Measurements from ENCODE around the gene PRDM16.

The PRDM16 gene

DNA sequence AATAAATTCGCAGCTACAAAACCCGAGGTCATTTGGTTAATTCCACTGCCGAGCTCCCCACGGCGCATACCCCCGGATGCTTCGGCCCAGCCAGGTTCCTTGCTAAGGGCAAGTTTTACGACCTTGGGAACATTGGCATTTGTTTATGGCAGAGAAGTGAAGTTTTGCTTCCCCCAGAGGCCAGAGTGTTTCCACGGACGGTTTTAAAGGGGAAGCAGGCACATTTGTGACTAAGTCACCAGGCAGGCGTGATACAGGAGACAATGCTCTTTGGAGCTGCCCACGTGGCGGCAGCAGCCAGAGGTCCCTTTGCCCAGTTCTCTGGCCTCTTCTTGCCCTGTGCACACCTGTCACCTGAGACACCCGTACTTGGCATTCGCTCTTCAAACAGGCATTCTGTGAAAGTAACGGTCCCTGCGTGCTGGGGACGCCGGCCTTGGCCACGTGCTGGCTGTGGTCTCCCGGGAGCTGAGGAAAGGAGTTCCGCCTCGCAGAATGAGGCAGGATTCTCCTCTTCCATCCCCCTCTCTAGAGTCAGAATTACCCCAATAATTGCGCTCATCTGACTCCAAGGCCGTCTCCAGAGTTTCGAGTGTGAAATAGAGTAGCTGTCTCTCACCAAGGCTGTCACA lies 138.3 kb downstream of the PRDM16 start:
- DNase-seq (ENCODE audit: low spot score), result no peak

DNA sequence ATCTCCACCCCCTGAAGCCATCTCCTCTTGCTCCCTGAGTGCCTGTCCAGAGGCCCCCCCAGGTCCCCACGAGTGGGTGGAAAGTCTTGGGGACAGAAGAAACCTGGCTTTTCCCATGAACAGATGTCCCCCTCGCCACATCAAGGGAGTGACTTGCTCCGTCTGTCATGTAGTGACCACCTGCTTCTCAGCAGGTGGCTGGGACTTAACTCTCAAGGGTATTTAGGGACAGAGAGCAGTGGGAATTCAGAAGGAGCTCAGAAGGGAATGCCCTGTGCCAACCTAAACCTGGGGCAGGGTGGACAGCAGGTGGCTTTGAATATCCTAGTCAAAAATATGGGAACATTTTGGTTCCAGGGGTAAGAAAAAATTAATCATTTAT lies 139.8 kb downstream of the PRDM16 start:
- no peak for DNase-seq (ENCODE audit: low spot score)

DNA sequence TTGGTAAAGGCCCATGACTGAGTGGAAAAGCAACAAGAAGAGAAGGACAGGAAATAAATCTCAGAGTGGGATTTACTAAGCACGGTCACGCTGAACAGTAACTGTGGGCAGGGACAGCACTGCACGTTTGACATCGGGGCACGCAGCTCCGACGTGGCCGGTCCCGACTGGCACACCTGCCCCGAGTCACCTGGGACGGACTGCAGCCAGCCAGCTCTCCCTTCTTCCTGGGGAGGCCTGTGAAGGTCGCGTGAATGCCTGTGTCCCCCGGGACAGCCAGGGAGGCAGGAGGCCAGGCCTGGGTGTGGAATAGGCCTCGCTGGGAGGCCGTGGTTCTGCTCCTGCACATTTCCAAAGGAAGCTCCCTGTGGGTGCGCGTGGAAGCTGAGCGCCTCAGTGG lies 140.2 kb downstream of the PRDM16 start:
- no peak for DNase-seq (ENCODE audit: low spot score)

DNA sequence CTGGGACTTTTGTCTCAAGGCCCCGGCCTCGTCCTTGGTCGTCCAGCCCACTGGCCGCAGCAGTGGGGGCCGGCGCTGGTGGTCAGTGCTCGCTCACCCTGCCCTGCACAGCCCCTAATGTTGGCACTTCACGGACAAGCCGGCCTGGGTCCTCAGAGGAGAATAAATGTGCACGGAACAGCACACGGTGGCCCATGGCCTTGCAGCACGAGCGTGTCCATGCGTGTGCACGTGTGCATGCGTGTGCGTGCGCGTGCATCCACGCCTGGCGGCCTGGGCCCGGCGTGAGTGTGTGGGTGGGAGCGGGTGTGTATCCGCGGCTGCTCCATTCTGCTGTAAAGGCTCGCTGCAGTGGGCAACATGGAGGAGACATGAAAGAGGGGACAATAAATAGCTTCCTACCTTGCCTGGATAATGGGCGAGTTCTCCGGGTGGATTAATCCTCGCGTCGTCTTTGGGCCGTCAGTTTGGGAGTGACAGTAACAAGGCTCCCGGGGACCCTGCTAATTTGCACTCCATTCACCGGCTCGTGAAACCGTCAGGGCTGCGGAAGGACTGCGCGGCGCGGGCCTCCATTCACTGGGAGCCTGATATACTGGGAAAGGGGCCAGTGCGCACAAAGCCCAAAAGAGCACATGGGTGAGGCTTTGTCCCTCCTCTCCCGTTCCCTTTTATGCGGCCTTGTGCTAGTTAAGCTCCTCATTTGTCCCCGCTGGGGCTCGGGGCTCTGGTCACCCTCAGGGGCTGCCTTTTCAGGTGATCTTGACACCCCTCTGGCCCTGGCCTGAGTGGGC lies 142.8 kb downstream of the PRDM16 start:
- no peak for DNase-seq (ENCODE audit: low spot score)

DNA sequence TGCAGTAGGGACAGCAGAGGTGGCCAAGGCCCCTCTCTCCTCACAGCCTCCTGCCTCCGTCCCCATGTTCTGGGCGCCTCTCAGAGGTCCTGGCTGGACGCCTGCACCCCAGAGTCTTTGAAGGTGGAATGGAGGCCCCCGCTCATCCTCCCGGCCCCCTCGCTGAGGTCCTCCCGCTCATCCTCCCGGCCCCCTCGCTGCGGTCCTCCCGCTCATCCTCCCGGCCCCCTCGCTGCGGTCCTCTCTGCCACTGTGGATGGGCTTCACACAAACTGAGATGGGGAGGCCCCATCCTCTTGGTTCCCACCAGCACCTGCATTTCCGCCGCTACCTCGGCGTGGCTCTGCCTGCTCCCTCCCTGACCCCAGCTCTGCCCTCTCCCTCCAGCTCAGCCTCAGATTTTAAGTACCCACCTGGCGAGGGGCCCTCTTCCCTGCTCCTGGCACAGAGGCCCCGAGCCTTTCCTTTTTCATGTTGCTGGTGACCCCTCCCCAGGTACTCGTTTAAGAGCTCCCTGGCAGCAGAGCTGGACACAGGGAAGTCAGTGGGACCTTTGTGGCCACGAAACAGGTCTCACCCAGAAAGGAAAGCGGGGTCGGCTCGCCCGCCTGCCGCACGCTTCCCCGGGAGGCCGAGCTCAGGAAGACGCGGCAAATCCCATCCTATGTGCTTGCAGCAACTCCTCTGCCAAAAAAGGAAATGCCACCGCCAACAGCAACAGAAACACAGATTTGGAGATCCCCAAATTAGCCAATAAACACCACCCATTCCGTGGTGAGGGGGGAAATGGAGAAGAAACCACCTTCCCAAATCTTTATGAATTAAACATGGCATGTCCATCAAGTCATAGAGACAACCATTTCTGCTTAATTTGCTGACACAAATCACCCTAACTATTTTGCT lies 143.7 kb downstream of the PRDM16 start:
- no peak for DNase-seq (ENCODE audit: low spot score)

DNA sequence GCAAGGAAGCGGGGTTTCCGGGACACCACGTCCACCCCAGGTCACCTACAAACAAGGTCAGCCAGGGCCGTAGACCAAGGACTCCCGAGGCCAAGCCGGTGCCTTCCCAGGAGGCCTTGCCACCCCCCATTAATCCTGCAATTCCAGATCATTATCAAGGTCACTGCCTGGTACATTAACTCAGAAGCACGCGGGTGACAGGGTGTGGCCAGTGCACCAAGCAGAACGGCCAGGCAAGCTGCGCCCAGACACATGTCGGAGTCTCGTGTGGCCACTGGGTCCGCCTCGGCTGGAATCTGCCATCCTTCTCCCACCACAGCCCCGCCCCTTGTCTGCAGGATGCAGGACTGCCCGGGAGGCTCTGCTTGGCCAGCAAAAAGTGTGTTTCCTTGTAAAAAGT lies 144.7 kb downstream of the PRDM16 start:
- no peak for DNase-seq (ENCODE audit: low spot score)

DNA sequence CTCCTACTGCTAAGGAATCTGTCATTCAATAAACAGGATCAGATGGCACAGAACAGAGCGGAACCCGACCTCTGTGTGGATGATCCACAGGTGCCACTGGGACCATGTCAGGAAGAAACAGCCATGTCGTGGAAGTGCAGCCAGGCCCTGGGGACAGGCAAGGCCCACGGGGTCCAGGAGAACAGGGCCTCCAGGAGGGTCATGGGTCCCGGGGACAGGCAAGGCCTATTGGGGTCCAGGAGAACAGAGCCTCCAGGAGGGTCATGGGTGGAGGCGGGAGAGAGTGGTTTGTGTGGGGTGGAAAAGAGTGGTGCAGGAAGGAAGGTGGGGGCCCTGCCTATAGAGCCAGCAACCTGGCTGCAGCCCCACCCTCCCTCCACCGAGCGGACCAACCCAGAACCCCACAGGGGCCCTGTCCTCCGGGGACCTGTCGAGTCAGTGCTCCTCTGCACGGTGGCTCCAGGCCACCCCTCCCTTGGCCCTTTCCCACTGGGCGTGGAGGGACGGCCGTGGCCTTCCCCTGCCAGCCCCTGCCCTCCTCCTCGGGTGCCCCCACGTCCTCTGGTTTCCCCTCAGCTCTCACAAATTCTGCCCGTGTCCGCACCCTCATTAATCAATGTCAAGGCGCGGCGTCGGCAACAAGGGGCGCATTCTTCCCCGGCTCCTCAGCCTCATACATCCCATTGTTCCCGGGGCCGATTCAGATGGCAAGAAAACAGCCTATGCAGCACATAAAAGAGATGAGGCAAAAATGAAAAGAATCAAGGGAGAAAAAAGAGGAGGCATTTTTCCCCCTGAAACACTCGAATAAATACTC lies 146.4 kb downstream of the PRDM16 start:
- DNase-seq (ENCODE audit: low spot score), result no peak

DNA sequence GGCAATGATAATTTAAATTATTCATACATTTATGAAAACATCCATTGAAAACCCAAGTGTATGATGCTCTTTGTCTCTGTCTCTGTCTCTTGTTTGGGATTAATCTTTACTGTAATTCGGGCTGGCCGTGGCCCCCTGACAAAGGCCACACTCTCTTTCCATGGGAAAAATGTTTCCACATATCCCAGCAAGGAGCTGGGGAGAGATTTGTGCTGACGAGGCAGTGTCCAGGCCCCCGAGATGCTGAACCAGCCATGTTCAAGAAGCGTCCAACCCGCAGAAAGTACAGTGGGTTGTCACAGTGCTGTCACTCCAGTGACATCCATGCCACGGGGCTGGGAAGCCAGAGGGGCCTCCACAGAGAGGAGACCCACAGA lies 147.0 kb downstream of the PRDM16 start:
- no peak for DNase-seq (ENCODE audit: low spot score)

DNA sequence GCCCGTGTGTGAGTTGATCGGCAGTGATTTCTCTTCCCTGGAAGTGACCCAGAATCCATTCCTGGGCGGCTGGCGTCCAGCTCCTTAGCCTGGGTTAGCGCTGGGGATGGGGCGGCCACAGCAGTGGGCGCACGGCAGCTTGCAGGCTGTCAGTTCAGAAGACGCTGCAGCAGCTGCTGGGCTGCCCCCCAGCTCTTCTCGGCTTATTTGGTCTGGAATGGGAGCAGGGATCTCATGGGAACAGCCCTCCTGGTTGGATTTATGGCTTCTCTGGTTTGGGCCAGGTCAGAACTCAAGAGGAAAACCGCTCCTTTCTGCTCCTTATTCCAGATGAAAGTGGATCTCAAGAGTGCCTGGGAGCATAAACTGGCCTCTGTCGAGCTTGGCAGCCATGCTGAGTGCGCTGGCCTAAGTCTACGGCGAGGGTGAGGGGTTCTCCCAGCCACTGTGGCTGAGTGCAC lies 148.2 kb downstream of the PRDM16 start:
- DNase-seq (ENCODE audit: low spot score), result no peak

DNA sequence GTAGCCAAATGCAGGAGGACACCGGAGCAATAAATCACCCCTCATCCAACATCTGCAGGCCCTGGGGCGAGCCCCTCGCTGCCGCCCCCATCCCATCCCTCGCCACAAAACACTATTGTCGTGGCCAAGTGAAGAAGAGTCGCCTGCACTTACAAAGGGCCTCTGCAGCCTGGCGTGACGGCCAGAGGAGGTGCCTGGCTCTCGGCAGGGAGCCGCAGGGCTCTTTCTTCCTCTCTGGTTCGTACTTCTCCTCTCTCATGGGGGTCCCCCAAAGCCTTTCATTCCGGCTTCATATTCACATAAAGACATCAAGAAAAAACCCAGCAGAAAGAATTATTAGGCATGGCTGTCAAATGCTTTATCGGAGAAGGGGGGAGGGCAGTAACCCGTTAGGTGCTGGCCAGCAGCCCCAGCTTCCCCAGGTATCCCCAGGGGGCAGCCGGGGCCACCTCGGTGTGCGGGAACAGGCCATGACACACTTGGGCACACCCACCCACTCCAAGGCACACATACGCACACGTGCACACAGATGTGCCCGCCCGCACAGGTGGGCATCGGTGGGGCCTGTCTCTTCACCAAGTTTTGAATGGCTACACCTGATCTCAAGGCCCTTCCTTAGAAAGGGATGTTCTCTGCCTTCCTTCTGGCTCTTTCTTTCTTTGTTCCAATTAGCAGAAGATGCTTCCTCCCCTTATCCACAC lies 149.1 kb downstream of the PRDM16 start:
- no peak for DNase-seq (ENCODE audit: low spot score)

DNA sequence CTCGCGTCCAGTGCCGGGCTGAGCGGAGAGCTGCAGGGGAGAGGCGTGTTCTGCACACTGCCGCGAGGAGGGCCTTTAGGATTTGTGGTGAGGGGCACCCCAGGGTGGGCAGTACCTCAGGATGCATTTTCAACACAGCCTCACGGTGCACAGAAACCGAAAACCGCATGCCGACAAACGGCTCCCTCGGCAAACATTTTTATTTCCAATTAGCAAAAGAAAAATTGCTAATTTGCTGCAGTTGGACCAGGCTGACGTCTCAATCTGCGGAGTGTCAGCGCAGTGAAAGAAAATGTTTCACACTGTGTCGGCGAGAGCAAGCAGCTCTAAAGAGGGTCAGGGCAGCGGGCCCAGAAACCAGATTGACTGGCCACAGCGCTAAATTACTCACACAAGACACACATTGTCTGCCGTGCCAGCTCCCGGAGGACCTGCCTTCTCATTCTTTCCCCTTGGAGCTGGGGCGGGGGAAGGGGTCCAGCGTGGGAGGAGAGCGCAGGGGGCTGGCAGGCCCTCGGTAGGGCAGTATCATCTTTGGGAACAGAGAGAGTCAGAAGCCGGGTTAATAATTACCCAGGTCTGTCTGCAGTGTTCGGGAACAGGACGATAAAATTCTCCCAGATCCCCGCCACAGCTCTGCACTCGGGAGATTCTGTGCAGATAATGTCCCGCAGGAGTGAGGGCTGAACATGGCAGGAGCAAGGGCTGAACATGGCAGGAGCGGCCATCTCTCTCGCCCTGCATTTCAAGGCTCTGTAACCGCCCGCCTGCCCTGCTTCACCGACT lies 150.2 kb downstream of the PRDM16 start:
- DNase-seq (ENCODE audit: low spot score), result no peak

DNA sequence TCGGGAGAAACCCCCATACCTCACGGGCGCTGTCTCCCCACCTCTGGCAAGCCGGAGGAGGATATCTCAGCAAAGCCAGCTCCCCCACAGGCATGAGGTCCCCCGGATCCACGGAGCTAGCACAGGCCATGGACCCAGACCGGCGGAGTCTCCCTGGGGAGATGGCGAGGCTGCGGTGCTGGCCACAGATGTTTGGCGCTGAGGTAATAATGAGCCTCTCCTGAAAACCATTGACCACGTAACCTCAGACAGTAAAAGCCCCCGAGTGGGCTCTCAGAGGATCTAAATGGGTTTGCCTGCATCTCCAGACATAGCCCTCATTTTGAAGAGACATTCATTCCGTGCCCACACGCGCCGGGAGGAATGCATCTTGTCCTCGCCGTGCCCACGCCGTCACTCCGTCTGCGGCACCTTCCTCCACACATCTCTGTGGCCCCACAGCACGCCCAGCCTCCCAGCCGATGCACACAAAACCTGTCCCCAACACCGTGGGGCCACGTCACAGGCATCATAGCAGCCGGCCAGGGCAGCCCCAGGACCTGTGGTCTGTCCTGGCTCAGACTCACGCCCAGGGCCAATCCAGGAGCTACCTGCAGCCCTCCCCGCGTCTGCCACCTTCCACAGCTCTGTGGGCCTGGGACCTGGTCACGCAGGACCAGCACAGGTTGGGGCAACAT lies 150.9 kb downstream of the PRDM16 start:
- no peak for DNase-seq (ENCODE audit: low spot score)

DNA sequence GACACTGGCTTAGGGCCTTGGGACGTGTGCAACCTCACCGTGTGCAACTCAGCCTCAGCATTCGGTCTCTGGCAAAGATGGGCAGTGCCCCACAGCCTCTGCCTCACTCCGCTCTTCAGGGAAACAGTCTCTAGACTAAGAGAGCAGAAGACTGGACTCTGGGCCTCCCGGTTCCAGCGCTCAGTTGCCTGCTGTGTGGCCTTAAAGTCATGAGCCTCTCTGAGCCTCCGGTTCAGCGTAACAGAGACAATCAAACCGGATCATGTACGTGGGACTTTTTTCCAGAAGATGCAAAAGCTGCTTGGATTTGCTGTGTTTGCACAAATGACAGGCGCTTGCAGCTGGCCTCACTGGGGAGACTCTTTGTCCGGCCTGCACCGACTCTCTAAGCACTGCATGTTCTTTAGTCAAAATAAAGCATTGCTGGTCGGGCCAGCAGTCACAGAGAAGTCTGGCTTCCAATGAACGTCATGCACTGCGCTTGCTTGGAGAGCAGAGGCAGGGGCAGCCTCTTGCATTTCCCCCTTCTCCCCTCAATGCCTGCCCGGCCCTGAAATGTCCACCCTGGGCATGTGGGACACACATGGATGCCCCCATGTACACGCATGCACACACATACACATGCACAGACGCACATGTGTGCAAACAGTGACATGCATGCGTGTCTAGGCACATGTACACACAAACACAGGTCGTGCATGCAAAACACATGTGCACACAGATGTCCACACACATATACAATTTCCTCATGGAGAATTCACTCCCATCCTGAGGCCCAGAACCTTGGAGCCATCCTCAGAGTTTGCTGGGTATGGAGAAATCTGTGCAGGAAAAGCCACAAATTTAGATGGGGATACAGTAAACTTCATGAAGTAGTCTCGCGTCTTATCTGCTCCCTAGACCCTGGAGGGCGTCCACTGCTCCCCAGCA lies 152.4 kb downstream of the PRDM16 start:
- DNase-seq (ENCODE audit: low spot score), result no peak

DNA sequence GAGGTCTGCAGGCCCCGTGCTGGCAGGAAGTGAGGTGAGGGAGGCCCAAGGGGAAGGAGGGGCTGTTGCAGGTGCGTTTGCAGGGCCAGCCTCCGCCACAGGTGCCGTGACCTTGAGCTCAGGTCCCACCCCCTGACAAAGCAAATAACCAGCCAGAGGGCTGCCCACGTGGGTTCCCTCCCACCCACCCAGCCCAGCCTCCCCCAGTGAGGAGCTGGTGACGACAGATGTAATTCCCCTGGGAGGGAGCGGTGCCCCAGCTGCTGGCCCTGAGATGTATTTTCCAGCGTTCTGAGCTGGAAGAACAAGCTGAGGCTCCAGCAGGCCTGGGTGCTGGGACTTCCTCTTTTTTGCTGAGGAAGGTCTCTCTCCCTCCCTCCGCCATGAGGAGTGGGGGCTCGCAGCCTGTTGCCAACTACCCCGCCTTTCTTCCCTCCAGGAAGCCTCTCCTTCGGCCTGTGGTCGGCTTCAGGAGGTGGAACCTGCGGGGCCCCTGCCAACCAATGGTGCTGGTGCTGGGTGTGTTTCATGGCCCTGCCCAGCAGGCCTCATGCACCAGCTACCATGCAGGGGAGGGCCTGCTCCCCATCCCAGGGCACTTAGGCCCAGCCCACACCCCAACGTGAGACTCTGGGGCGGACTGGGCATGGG lies 153.2 kb downstream of the PRDM16 start:
- no peak for DNase-seq (ENCODE audit: low spot score)

DNA sequence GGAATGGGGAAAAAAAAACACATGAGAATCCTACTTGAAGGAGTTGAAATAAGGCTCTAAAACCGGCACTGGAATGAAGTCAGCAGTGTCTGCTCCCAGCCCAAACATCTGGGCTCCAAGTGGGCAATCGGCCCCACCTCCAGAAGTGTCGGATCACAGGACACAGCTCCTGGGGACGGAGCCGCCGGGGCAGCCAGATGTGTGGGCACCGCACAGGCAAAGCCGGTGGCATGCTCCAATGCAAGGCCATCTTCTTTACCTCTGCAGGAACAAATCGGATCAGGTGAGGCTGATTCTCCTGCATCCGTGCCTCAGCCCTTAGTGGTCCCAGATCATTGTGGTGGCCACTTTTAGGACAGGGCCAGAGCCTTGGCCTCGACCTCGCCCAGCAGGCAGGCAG lies 156.7 kb downstream of the PRDM16 start:
- no peak for DNase-seq (ENCODE audit: low spot score)

DNA sequence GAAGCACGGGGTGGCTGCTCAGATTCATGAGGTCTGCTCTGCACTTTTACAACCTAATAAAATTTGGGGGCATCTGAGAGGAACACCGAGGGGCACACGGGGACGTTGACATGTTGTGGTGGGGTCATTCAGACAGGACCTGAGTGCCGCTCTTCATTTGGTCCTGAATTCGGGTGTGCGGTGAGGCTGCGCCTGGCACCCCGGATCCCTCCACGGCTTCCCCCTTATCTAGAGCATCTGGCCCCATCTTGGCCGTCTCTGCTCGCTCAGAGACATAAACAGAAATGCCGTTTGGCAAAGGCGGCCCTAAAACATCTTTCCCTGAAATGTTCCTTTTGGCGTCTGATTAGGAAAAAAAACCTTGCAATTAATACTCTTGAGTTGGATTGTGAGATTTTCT lies 157.2 kb downstream of the PRDM16 start:
- no peak for DNase-seq (ENCODE audit: low spot score)

DNA sequence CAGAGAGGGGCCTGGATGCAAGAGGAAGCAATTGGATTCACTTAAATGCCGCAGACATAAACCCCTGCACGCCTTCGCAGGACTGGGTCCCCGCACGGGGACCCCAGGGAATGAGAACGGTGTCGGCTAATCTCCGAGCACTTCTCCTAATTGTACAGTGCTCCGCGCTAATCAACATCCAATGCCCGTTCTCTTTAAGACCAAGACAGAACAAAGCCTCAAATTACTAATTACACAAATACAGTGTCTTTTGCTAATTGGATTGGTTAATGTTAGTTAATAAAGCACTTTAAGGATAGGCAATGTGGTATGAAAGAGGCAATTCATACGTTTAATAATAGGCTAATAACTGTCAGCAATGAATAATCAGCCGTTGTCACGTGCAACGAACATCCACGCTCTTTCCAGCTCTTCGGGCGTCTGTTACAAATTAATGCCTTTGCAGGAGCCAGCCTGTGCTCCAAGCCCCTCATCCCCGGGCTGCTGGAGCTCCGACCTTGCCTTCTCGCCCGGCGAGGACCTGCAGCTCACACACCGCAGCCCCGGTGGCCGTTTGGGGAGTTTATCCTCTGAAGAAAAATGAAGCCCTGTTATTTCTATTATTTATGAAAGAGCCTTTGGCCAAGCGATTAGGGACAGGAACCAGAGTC lies 157.8 kb downstream of the PRDM16 start:
- no peak for DNase-seq (ENCODE audit: low spot score)

DNA sequence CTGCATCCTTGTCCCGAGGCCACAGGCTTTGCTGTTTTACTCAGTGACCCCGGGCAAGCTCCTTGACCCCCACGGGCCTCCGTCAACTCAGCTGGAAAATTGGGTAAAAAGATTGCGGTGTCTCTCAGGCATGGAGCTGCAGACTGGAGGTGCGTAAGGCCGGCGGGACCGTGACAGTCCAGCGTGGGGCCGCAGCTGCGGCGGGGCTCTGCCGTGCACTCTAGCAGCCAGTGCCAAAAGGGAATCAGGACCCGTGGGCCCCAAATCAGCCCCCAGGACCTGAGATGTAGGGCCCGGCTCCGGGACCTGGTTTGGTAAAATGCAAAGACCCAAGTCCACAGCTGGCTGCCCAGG lies 158.3 kb downstream of the PRDM16 start:
- no peak for DNase-seq (ENCODE audit: low spot score)
